CD14-positive monocyte (primary cell): ENCODE measurements around the gene ACSM4. TPM values are rescaled to one million over a fixed set of nuclear protein-coding genes. Genes with fewer than 3 reads are reported as not detected.

Experiments
- DNase-seq, 3 donors: peaks; one replicate each; pipeline ENCODE4 v3.0.0-alpha.2; 2011 to 2022
- H2AFZ ChIP-seq: 2 replicates; pipeline ENCODE4 v1.6.0; 2012; ENCODE audit warnings: mild to moderate bottlenecking, low read depth, low read length, inconsistent platforms; ENCODE audit not compliant: insufficient read depth, poor library complexity, severe bottlenecking
- H3K27ac ChIP-seq, 2 donors: 1 replicate in 1 of 2; 2 replicates in 1 of 2; pipeline ENCODE4 v1.5.1; 2012 to 2013; ENCODE audit warnings: low read length in 2 of 2, control low read depth in 1 of 2, inconsistent platforms in 1 of 2, low read depth in 1 of 2, mild to moderate bottlenecking in 1 of 2
- H3K27me3 ChIP-seq, 2 donors: one replicate each; pipeline versions ENCODE4 v1.6.0 to v1.6.1; 2011 to 2013; ENCODE audit warnings: low read length in 2 of 2; ENCODE audit not compliant: control insufficient read depth in 2 of 2, insufficient read depth in 2 of 2
- H3K36me3 ChIP-seq, 2 donors: replicated peaks in 1 of 2; 1 replicate in 1 of 2; 2 replicates in 1 of 2; pipeline versions ENCODE4 v1.5.1 to v1.6.1; 2012 to 2013; ENCODE audit warnings: low read length in 2 of 2, control low read depth in 1 of 2, inconsistent platforms in 1 of 2, mild to moderate bottlenecking in 1 of 2; ENCODE audit not compliant: insufficient read depth in 2 of 2, control insufficient read depth in 1 of 2
- H3K4me1 ChIP-seq, 2 donors: 1 replicate in 1 of 2; 2 replicates in 1 of 2; pipeline versions ENCODE4 v1.5.1 to v1.6.1; 2012 to 2013; ENCODE audit warnings: low read length in 2 of 2, control low read depth in 1 of 2, inconsistent platforms in 1 of 2, mild to moderate bottlenecking in 1 of 2, moderate library complexity in 1 of 2; ENCODE audit not compliant: insufficient read depth in 2 of 2, control insufficient read depth in 1 of 2
- H3K4me2 ChIP-seq: replicated peaks from 2 replicates; pipeline ENCODE3; 2012; ENCODE audit warnings: low read length, moderate library complexity, mild to moderate bottlenecking; ENCODE audit not compliant: poor library complexity, severe bottlenecking; ENCODE audit errors: extremely low read depth
- H3K4me3 ChIP-seq, 3 experiments: fragments of 200-600 bp in 1 of 3; sonication (generic) in 1 of 3; replicated peaks in 1 of 3; 1 replicate in 2 of 3; 2 replicates in 1 of 3; pipeline ENCODE4 v1.5.1; 2011 to 2013; ENCODE audit warnings: low read length in 3 of 3, mild to moderate bottlenecking in 3 of 3, control low read depth in 2 of 3, low read depth in 2 of 3, inconsistent platforms in 1 of 3, moderate library complexity in 1 of 3
- H3K79me2 ChIP-seq: 2 replicates; pipeline ENCODE4 v1.6.0; 2012; ENCODE audit warnings: mild to moderate bottlenecking, control low read depth, inconsistent platforms, low read length, moderate library complexity; ENCODE audit not compliant: insufficient read depth
- H3K9ac ChIP-seq: 2 replicates; pipeline ENCODE4 v1.6.0; 2017; ENCODE audit warnings: low read length, mild to moderate bottlenecking; ENCODE audit not compliant: insufficient read depth, poor library complexity, severe bottlenecking
- H3K9me3 ChIP-seq, 2 donors: replicated peaks in 1 of 2; 1 replicate in 1 of 2; 2 replicates in 1 of 2; pipeline versions ENCODE4 v1.5.1 to v1.6.1; 2012 to 2013; ENCODE audit warnings: low read length in 2 of 2, control low read depth in 1 of 2; ENCODE audit not compliant: control insufficient read depth in 1 of 2, insufficient read depth in 1 of 2
- H4K20me1 ChIP-seq: 2 replicates; pipeline ENCODE4 v1.6.0; 2012; ENCODE audit warnings: mild to moderate bottlenecking, low read length, control low read depth, moderate library complexity; ENCODE audit not compliant: insufficient read depth
- H3K27ac Mint-ChIP-seq, 7 donors: one replicate each; pipeline ENCODE4 v1.8.0; 2020; ENCODE audit warnings: mild to moderate bottlenecking in 7 of 7, mixed read lengths in 7 of 7, moderate library complexity in 6 of 7, inconsistent platforms in 2 of 7
- H3K27me3 Mint-ChIP-seq, 3 donors: one replicate each; pipeline ENCODE4 v1.8.0; 2021 to 2022; ENCODE audit warnings: low read depth in 3 of 3, mild to moderate bottlenecking in 3 of 3, mixed read lengths in 3 of 3, moderate library complexity in 3 of 3, inconsistent platforms in 1 of 3
- H3K36me3 Mint-ChIP-seq, 2 donors: one replicate each; pipeline ENCODE4 v1.8.0; 2020; ENCODE audit warnings: mixed read lengths in 2 of 2, inconsistent platforms in 1 of 2, mild to moderate bottlenecking in 1 of 2
- H3K4me1 Mint-ChIP-seq: one replicate; pipeline ENCODE4 v1.8.0; 2020; ENCODE audit warnings: mild to moderate bottlenecking, mixed read lengths
- H3K4me3 Mint-ChIP-seq, 2 donors: one replicate each; pipeline ENCODE4 v1.8.0; 2020; ENCODE audit warnings: mild to moderate bottlenecking in 2 of 2, mixed read lengths in 2 of 2, moderate library complexity in 1 of 2
- H3K9me3 Mint-ChIP-seq, 7 donors: one replicate each; pipeline ENCODE4 v1.8.0; 2020 to 2022; ENCODE audit warnings: mixed read lengths in 7 of 7, mild to moderate bottlenecking in 6 of 7, moderate library complexity in 6 of 7, inconsistent platforms in 2 of 7
- WGBS: methylation state at CpG from one replicate; pipeline ENCODE4 v1.1.5; 2013; ENCODE audit warnings: missing lambda C conversion rate; ENCODE audit not compliant: insufficient coverage; 5-methylcytosine and 5-hydroxymethylcytosine counted together
- intact Hi-C, 2 donors: fragments of 100-400 bp; cut with micrococcal nuclease; formaldehyde crosslinking; loops; one replicate each; pipeline versions ENCODE4 v1.15.0 to v1.15.1; 2023
- polyA plus RNA-seq, 3 donors: library from polyadenylated mRNA; depleted of rRNA in 1 of 3; unstranded in 2 of 3; stranded (reverse) in 1 of 3; fragments of 300-500 nt in 2 of 3; fragments of >200 nt in 1 of 3; fragmentation: Illumina TruSeq in 2 of 3; gene quantifications; 1 replicate in 2 of 3; 2 replicates in 1 of 3; pipeline ENCODE4 v1.2.3, GENCODE V29; 2012 to 2021
- TF ChIP-seq, protein P1 (sequence below): fragments of 200-600 bp; IDR thresholded peaks from one replicate; pipeline ENCODE4 v1.8.0; 2022; ENCODE audit warnings: antibody characterized with exemption, mild to moderate bottlenecking

The ACSM4 gene
- polyA plus RNA-seq, 3 donors, result not detected

DNA sequence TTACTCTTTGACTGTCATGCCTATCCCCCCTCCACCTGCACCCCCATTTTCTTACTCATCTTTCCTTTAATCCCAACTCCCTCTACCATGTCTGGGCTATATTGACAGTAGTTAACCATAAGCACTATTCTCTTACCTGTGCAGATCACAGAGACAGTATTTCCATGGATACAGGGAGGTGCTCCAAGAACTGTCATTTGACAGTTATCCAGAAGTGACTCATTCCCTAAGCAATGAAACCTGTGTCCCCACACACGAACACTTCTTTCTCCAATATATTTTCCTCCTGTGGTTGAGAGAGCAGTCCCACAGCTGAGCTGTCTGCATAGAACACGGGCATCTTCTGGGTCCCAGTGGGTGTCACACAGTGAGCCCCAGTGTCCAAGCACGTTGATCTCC lies 71.3 kb downstream of the ACSM4 start:
- Histone ChIP-seq H2AFZ (no peak overlapping the region), H3K9me3 (no peaks in the 10 kb centered on the region), H3K27me3 (no peaks in the 10 kb centered on the region), H3K36me3 (no peaks in the 10 kb centered on the region), H3K27ac (no peak overlapping the region), H4K20me1 (no peaks in the 10 kb centered on the region), H3K4me2 (no peak overlapping the region), H3K4me3 (no peak overlapping the region), H3K4me1 (no peaks in the 10 kb centered on the region), H3K79me2 (no peaks in the 10 kb centered on the region), H3K9ac (no peak overlapping the region)
- Mint-ChIP-seq H3K27ac (no peak overlapping the region), H3K4me3 (no peak overlapping the region), H3K36me3 (no peaks in the 10 kb centered on the region), H3K27me3 (peaks cover 0 to 7% (median 0%) of the 10 kb centered on the region in 3 donors), H3K4me1 (peaks cover 5% of the 10 kb centered on the region), H3K9me3 (peaks cover 0 to 6% (median 0%) of the 10 kb centered on the region in 7 donors)
- TF ChIP-seq, protein P1, sequence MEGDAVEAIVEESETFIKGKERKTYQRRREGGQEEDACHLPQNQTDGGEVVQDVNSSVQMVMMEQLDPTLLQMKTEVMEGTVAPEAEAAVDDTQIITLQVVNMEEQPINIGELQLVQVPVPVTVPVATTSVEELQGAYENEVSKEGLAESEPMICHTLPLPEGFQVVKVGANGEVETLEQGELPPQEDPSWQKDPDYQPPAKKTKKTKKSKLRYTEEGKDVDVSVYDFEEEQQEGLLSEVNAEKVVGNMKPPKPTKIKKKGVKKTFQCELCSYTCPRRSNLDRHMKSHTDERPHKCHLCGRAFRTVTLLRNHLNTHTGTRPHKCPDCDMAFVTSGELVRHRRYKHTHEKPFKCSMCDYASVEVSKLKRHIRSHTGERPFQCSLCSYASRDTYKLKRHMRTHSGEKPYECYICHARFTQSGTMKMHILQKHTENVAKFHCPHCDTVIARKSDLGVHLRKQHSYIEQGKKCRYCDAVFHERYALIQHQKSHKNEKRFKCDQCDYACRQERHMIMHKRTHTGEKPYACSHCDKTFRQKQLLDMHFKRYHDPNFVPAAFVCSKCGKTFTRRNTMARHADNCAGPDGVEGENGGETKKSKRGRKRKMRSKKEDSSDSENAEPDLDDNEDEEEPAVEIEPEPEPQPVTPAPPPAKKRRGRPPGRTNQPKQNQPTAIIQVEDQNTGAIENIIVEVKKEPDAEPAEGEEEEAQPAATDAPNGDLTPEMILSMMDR, result no peak
- DNase-seq, result no peak
- 91% methylated on average over 3 of the region's 3 CpGs for WGBS
- intact Hi-C loops, result no loop called here

DNA sequence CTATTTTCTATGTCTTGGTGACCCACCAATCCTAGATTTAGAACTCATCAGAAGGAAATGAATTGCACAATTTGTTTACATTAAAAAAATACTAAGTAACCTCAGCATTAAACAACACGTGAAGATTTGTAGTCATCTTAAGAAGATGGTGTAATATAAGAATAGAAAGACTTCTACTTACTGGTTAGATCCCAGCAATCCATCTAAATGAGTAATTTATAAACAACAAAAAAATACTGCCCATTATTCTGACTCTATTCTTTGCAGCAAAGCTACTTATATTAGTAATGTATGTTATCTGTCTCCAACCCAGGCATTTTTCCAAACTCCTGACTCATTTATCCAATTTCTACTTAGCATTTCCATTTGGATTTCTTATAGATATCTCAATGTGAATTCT lies 72.3 kb downstream of the ACSM4 start:
- H4K20me1 ChIP-seq, result no peaks in the 10 kb centered on the region
- no CpG with 5 or more reads among the region's 1 CpG for WGBS
- H3K9me3 Mint-ChIP-seq, result no peaks in the 10 kb centered on the region
- H3K27me3 Mint-ChIP-seq, result peaks cover 0 to 7% (median 0%) of the 10 kb centered on the region in 3 donors
- no peak overlapping the region for H3K27ac ChIP-seq
- peaks cover 5% of the 10 kb centered on the region for H3K4me1 Mint-ChIP-seq
- H3K9ac ChIP-seq, result no peak overlapping the region
- H3K4me3 Mint-ChIP-seq, result no peak overlapping the region
- H3K4me2 ChIP-seq, result no peak overlapping the region
- no peaks in the 10 kb centered on the region for H3K36me3 ChIP-seq
- H3K36me3 Mint-ChIP-seq, result no peaks in the 10 kb centered on the region
- TF ChIP-seq, protein P1, result no peak
- no peak overlapping the region for H2AFZ ChIP-seq
- H3K27me3 ChIP-seq, result no peaks in the 10 kb centered on the region
- H3K27ac Mint-ChIP-seq, result no peak overlapping the region
- no peak overlapping the region for H3K4me3 ChIP-seq
- no peak for DNase-seq
- no peaks in the 10 kb centered on the region for H3K79me2 ChIP-seq
- no peaks in the 10 kb centered on the region for H3K4me1 ChIP-seq
- H3K9me3 ChIP-seq, result no peaks in the 10 kb centered on the region
- intact Hi-C loops, result no loop called here

Other genes starting within 250 kb of the ACSM4 start
- gene C1S, start 243.4 kb upstream of the ACSM4 start, polyA plus RNA-seq, result under 1 TPM in 1 of 3 donors, not detected in 2; 1.00 TPM
- under 1 TPM in 2 of 3 donors, not detected in 1; 0.14 to 0.88 TPM for gene C1R, start 211.6 kb upstream of the ACSM4 start, polyA plus RNA-seq
- 10 to 100 TPM in 1 of 3 donors, 1 to 10 TPM in 2; 4.8 to 27.9 (median 5.6) TPM for gene C1RL, start 194.9 kb upstream of the ACSM4 start, polyA plus RNA-seq
- not detected for gene RBP5, start 175.2 kb upstream of the ACSM4 start, polyA plus RNA-seq
- gene CLSTN3, start 173.7 kb upstream of the ACSM4 start, polyA plus RNA-seq, result 10 to 100 TPM in 1 of 3 donors, not detected in 2; 13.7 TPM
- 10 to 100 TPM in 1 of 3 donors, 1 to 10 TPM in 2; 4.3 to 11.3 (median 7.1) TPM for gene PEX5, start 114.4 kb upstream of the ACSM4 start, polyA plus RNA-seq
- 1 to 10 TPM; 1.0 to 1.2 (median 1.1) TPM for gene CD163L1, start 140.1 kb downstream of the ACSM4 start, polyA plus RNA-seq
- 100 to 1,000 TPM; 119 to 130 (median 123) TPM for gene CD163, start 199.7 kb downstream of the ACSM4 start, polyA plus RNA-seq